Esophagus squamous epithelium (tissue), 5 donors: Measurements from ENCODE around the gene RIOX2. TPM values are rescaled to one million over a fixed set of nuclear protein-coding genes. Genes with fewer than 3 reads are reported as not detected.

Source experiments
- DNase-seq: peaks from one replicate; lab custom pipeline; 2025; lab: John Stamatoyannopoulos, UW
- H3K27ac ChIP-seq, 4 donors: fragments of 200-600 bp; sonication (generic); one replicate each; pipeline ENCODE4 v1.5.1; 2016 to 2019; ENCODE audit warnings: mild to moderate bottlenecking in 1 of 4
- H3K27me3 ChIP-seq, 4 donors: fragments of 200-600 bp; sonication (generic); 1 replicate in 3 of 4; 2 replicates in 1 of 4; pipeline versions ENCODE4 v1.5.1 to v1.6.0; 2017 to 2021; ENCODE audit warnings: antibody characterized with exemption in 1 of 4
- H3K36me3 ChIP-seq, 3 donors: fragments of 200-600 bp; sonication (generic); one replicate each; pipeline ENCODE4 v1.5.1; 2016 to 2019
- H3K4me1 ChIP-seq, 3 donors: fragments of 200-600 bp; sonication (generic); one replicate each; pipeline ENCODE4 v1.5.1; 2017 to 2019
- H3K4me3 ChIP-seq, 4 donors: fragments of 200-600 bp; sonication (generic); 1 replicate in 3 of 4; 2 replicates in 1 of 4; pipeline ENCODE4 v1.5.1; 2016 to 2019; ENCODE audit warnings: mild to moderate bottlenecking in 2 of 4, moderate library complexity in 1 of 4
- H3K9me3 ChIP-seq, 3 donors: fragments of 200-600 bp; sonication (generic); one replicate each; pipeline ENCODE4 v1.5.1; 2016 to 2019
- POLR2A ChIP-seq, 4 donors: fragments of 450-650 bp; IDR thresholded peaks; one replicate each; pipeline ENCODE4 v1.6.1; 2017; ENCODE audit warnings: antibody characterized with exemption in 4 of 4, mild to moderate bottlenecking in 4 of 4, moderate library complexity in 3 of 4
- WGBS, 2 donors: methylation state at CpG; one replicate each; pipeline ENCODE4 v1.1.5; 2018; 5-methylcytosine and 5-hydroxymethylcytosine counted together
- intact Hi-C: fragments of 100-400 bp; cut with DNase I; formaldehyde crosslinking; loops from one replicate; pipeline ENCODE4 v1.15.0; 2022
- total RNA-seq, 4 donors: library from RNA; depleted of rRNA; stranded (reverse); fragments of >200 nt; gene quantifications; one replicate each; pipeline ENCODE4 v1.1.0, GENCODE V29; 2016
- TF ChIP-seq, protein P1 (sequence below), 6 experiments: fragments of 450-650 bp in 4 of 6; fragments of 200-600 bp in 2 of 6; sonication (generic) in 2 of 6; IDR thresholded peaks; one replicate each; pipeline ENCODE4 v1.5.1; 2016 to 2019; ENCODE audit warnings: antibody characterized with exemption in 6 of 6, mild to moderate bottlenecking in 4 of 6, moderate library complexity in 4 of 6
- donor health status: DM: yes; HTN: yes; CAD: no.

RIOX2 gene
- total RNA-seq, 4 donors from 2014 or later = 26.7 to 45.6 (median 41.1) TPM

DNA sequence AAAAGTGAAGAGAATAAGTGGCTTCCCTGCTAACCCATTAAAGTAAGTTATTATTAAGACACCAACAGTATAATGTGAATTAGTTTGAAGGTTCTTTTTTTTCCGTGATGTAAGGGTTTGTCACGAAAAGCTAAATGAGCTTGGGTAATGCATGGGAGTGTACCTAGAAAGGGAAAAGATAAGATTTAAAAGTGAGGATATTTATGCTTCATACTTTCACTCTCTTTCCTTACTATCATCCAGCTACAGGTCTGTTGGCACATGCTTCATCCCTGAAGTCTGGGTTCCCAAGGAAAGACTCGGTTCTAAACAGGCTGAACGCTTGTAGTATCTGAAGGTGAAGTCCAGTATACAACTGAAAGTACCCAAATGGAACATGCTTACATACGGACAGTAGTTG, 26.9 kb upstream of the RIOX2 start:
- no peak overlapping the region for H3K4me3 ChIP-seq
- intact Hi-C loops = no loop called here
- no peak overlapping the region for H3K27ac ChIP-seq
- H3K36me3 ChIP-seq = no peaks in the 10 kb centered on the region
- H3K9me3 ChIP-seq = no peaks in the 10 kb centered on the region
- DNase-seq = no peak
- TF ChIP-seq, protein P1, sequence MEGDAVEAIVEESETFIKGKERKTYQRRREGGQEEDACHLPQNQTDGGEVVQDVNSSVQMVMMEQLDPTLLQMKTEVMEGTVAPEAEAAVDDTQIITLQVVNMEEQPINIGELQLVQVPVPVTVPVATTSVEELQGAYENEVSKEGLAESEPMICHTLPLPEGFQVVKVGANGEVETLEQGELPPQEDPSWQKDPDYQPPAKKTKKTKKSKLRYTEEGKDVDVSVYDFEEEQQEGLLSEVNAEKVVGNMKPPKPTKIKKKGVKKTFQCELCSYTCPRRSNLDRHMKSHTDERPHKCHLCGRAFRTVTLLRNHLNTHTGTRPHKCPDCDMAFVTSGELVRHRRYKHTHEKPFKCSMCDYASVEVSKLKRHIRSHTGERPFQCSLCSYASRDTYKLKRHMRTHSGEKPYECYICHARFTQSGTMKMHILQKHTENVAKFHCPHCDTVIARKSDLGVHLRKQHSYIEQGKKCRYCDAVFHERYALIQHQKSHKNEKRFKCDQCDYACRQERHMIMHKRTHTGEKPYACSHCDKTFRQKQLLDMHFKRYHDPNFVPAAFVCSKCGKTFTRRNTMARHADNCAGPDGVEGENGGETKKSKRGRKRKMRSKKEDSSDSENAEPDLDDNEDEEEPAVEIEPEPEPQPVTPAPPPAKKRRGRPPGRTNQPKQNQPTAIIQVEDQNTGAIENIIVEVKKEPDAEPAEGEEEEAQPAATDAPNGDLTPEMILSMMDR (IDR thresholded peaks at IDR 0.05) = no peak
- TF ChIP-seq POLR2A (IDR thresholded peaks at IDR 0.05) = no peak
- WGBS, 2 donors = 87 to 90% methylated on average over 5 of the region's 5 CpGs
- no peaks in the 10 kb centered on the region for H3K4me1 ChIP-seq
- no peaks in the 10 kb centered on the region for H3K27me3 ChIP-seq

DNA sequence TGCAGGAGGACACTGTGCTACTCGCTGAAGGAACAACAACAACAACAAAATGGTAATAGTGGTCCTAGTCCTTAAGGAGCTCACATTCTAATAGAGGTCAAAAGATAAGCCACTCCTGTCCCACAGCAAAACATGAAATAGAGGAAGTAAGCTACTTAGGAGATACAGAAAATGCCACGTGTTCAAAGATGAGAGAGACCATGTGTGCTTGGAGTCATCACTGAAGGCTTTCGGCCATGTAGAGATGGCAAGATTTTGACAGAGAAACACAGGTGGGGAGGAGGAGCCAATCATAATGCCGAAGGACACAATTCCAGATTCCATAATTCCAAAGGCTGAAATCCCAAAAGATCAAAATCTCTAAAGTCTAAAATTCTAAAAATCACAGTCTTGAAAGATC, 24.8 kb upstream of the RIOX2 start:
- Histone ChIP-seq H3K4me3 (no peak overlapping the region), H3K36me3 (no peaks in the 10 kb centered on the region), H3K27ac (no peak overlapping the region), H3K9me3 (no peaks in the 10 kb centered on the region), H3K4me1 (no peaks in the 10 kb centered on the region), H3K27me3 (no peaks in the 10 kb centered on the region)
- no peak for DNase-seq
- TF ChIP-seq, protein P1 (IDR thresholded peaks at IDR 0.05) = no peak
- no peak for TF ChIP-seq POLR2A (IDR thresholded peaks at IDR 0.05)
- intact Hi-C loops = no loop called here
- WGBS, 2 donors = 79 to 87% methylated on average over 4 of the region's 4 CpGs

DNA sequence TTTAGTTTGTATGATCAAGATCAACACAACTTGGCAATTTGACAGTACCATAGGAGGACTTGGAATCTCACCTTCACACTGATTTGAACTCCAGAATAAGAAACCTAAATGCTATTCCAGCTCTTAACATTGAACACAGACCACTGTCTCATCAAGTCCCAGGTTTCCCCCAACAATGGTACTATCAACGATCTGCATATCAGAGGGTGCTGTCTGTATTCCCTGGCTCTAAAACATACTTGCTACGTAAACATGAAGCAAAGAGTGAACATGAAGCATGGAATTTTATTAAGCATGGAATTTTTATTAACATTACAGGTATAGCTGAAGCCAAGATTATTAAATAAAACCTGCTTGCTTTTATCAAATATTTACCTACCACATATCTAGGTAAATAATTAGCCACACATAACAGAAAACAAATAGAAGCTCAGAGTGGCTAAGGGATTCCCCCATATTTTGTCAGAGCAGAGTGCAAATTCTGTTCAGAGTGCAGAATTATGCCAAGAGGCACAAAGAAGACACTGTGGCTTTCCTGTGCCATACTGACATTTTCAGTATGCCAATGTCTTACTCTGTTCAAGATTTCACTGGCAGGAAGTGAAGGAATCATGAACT, 22.2 kb upstream of the RIOX2 start:
- no peaks in the 10 kb centered on the region for H3K4me1 ChIP-seq
- no peaks in the 10 kb centered on the region for H3K27me3 ChIP-seq
- H3K27ac ChIP-seq = no peak overlapping the region
- TF ChIP-seq, protein P1 (IDR thresholded peaks at IDR 0.05) = no peak
- no peak for TF ChIP-seq POLR2A (IDR thresholded peaks at IDR 0.05)
- intact Hi-C loops = no loop called here
- WGBS, 2 donors = 68 to 71% methylated on average over 2 of the region's 2 CpGs
- H3K4me3 ChIP-seq = no peak overlapping the region
- H3K36me3 ChIP-seq = no peaks in the 10 kb centered on the region
- no peaks in the 10 kb centered on the region for H3K9me3 ChIP-seq
- DNase-seq = no peak

DNA sequence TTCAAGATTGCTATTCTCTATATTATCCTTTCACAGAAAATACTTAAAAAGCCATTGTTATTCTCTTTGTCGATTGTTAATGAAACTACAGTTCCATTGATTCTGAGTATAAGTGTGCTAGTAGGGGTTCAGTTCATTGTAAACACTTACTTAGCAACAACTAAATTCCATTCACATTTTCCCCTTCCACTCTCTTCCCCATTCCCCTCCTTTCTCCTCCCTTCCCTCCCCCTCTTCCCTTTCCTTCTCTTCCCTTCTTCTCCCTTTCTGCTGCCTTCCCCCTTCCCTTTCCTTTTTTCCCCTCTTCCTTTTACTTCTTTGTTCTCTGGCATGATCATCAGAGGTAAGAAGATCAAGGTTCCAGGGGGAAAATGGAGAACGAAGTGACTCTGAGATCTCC, 21.3 kb upstream of the RIOX2 start:
- intact Hi-C loops = no loop called here
- WGBS, 2 donors = 70 to 81% methylated on average over 2 of the region's 2 CpGs

DNA sequence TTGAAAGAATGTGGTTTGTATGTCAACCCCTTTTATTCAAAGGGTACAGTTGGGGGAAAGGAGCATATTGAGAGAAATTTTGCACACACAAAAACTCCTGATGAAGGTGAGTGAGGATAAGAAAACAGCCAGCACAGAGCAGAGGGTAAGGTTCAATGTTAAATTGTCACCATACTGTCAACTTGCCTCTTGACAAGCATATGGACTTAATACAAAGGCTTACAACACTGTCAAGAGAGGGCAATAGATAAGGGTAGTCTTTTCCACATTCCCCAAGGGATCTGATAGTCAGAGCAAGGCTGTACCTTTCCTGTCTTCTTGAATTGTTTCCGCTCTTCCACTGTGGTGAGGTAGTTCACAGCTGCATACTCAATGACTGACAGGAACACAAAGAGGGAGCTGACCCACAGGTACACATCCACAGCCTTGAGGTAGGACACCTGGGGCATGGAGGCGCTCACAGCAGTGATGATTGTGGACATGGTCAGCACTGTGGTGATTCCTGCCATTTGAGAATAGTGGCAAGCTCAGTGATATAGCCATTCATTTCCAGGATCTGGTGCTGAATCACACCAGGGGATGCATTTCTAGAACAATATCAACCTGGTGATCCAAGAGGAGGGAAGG, 20.4 kb upstream of the RIOX2 start:
- DNase-seq = no peak
- no peaks in the 10 kb centered on the region for H3K9me3 ChIP-seq
- H3K4me1 ChIP-seq = no peaks in the 10 kb centered on the region
- TF ChIP-seq POLR2A (IDR thresholded peaks at IDR 0.05) = no peak
- TF ChIP-seq, protein P1 (IDR thresholded peaks at IDR 0.05) = no peak
- WGBS, 2 donors = 91 to 100% methylated on average over 2 of the region's 2 CpGs
- intact Hi-C loops = no loop called here
- no peaks in the 10 kb centered on the region for H3K27me3 ChIP-seq
- no peak overlapping the region for H3K27ac ChIP-seq
- no peak overlapping the region for H3K4me3 ChIP-seq
- no peaks in the 10 kb centered on the region for H3K36me3 ChIP-seq

More for the DNA sequence above, 21.3 kb upstream of the RIOX2 start:
- no peak overlapping the region for H3K27ac ChIP-seq
- H3K27me3 ChIP-seq = no peaks in the 10 kb centered on the region
- no peak for TF ChIP-seq POLR2A (IDR thresholded peaks at IDR 0.05)
- TF ChIP-seq, protein P1 (IDR thresholded peaks at IDR 0.05) = no peak
- no peaks in the 10 kb centered on the region for H3K36me3 ChIP-seq
- no peaks in the 10 kb centered on the region for H3K9me3 ChIP-seq
- H3K4me1 ChIP-seq = no peaks in the 10 kb centered on the region
- no peak for DNase-seq
- no peak overlapping the region for H3K4me3 ChIP-seq
